Sigmoid colon (tissue), 7 donors: ENCODE data around the gene ZNF521. TPM values are rescaled to one million over a fixed set of nuclear protein-coding genes. Genes with fewer than 3 reads are reported as not detected.
A peak's percentile ranks its signal among the peaks of the same experiment; 100 is the strongest.

Experiments used
- DNase-seq: peaks from one replicate; pipeline ENCODE4 v3.0.0-alpha.2; 2019
- H3K27ac ChIP-seq, 4 donors: fragments of 200-600 bp; sonication (generic); one replicate each; pipeline ENCODE4 v1.5.1; 2016 to 2019; ENCODE audit warnings: mild to moderate bottlenecking in 1 of 4
- H3K27me3 ChIP-seq, 3 donors: fragments of 200-600 bp; sonication (generic); one replicate each; pipeline ENCODE4 v1.5.1; 2019; ENCODE audit warnings: mild to moderate bottlenecking in 1 of 3
- H3K36me3 ChIP-seq, 4 donors: fragments of 200-600 bp; sonication (generic); one replicate each; pipeline ENCODE4 v1.5.1; 2016 to 2019
- H3K4me1 ChIP-seq, 4 donors: fragments of 200-600 bp; sonication (generic); one replicate each; pipeline ENCODE4 v1.5.1; 2017 to 2019
- H3K4me3 ChIP-seq, 4 donors: fragments of 200-600 bp; sonication (generic); one replicate each; pipeline ENCODE4 v1.5.1; 2017 to 2019; ENCODE audit warnings: mild to moderate bottlenecking in 2 of 4, moderate library complexity in 1 of 4
- H3K9me3 ChIP-seq, 4 donors: fragments of 200-600 bp in 3 of 4; sonication (generic) in 3 of 4; one replicate each; pipeline versions ENCODE4 v1.5.1 to v1.6.1; 2013 to 2019
- EP300 ChIP-seq, 4 donors: sonication (generic); formaldehyde crosslinking; IDR thresholded peaks; one replicate each; pipeline ENCODE4 v1.6.1; 2017; ENCODE audit warnings: antibody characterized with exemption in 4 of 4
- POLR2A ChIP-seq, 2 donors: fragments of 450-650 bp; IDR thresholded peaks; one replicate each; pipeline ENCODE4 v1.6.1; 2016; ENCODE audit warnings: antibody characterized with exemption in 2 of 2, mild to moderate bottlenecking in 2 of 2, moderate library complexity in 2 of 2
- POLR2AphosphoS5 ChIP-seq, 4 donors: sonication (generic); formaldehyde crosslinking; IDR thresholded peaks; one replicate each; pipeline ENCODE4 v1.6.1; 2017; ENCODE audit warnings: antibody characterized with exemption in 4 of 4
- WGBS, 2 donors: extraction: QIAGEN DNeasy Blood & Tissue Kit; methylation state at CpG; one replicate each; pipeline ENCODE4 v1.1.7; 2013; 5-methylcytosine and 5-hydroxymethylcytosine counted together
- intact Hi-C: fragments of 100-400 bp; cut with DNase I; formaldehyde crosslinking; loops from one replicate; pipeline ENCODE4 v1.15.1; 2023
- polyA plus RNA-seq, 3 donors: library from polyadenylated mRNA; stranded (reverse); fragments of 200-250 nt; gene quantifications; one replicate each; pipeline ENCODE4 v1.2.3, GENCODE V29; 2013
- total RNA-seq, 4 donors: library from RNA; depleted of rRNA; stranded (reverse); fragments of >200 nt; gene quantifications; one replicate each; pipeline ENCODE4 v1.1.0, GENCODE V29; 2016
- TF ChIP-seq, protein P1 (sequence below), 4 experiments: fragments of 450-650 bp in 3 of 4; fragments of 200-600 bp in 1 of 4; IDR thresholded peaks; one replicate each; pipeline ENCODE4 v1.5.1; 2016 to 2019; ENCODE audit warnings: antibody characterized with exemption in 4 of 4, mild to moderate bottlenecking in 3 of 4, moderate library complexity in 2 of 4
- donor health status: healthy with polysubstance abuse.
- donor health status: Bipolar disorder and iron deficiency.
- donor health status: healthy.

ZNF521 gene
- total and polyA plus RNA-seq, 7 donors = 0.69 to 40.2 (median 12.0) TPM

DNA sequence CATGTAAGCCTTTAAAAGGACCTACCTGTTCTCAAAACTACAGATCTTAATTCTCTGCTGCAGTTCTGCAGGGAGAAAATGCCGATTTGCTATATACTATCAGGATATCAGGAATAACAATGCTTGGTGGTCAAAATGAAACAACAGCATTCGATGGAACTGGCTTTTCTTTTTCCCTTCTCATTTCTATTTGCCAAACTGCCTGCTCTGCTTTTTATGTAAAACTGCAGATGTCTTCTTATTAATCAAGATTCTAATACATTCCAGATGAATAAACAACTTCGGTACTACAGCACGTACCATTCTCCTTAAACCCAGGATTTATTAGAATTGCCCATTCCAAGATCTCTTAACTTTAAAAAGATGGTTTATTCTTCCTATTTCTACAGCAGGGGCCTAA is 100.9 kb downstream of the ZNF521 start:
- TF ChIP-seq EP300 (IDR thresholded peaks at IDR 0.05) (no peak), POLR2A (IDR thresholded peaks at IDR 0.05) (no peak), POLR2AphosphoS5 (IDR thresholded peaks at IDR 0.05) (no peak)
- TF ChIP-seq, protein P1, sequence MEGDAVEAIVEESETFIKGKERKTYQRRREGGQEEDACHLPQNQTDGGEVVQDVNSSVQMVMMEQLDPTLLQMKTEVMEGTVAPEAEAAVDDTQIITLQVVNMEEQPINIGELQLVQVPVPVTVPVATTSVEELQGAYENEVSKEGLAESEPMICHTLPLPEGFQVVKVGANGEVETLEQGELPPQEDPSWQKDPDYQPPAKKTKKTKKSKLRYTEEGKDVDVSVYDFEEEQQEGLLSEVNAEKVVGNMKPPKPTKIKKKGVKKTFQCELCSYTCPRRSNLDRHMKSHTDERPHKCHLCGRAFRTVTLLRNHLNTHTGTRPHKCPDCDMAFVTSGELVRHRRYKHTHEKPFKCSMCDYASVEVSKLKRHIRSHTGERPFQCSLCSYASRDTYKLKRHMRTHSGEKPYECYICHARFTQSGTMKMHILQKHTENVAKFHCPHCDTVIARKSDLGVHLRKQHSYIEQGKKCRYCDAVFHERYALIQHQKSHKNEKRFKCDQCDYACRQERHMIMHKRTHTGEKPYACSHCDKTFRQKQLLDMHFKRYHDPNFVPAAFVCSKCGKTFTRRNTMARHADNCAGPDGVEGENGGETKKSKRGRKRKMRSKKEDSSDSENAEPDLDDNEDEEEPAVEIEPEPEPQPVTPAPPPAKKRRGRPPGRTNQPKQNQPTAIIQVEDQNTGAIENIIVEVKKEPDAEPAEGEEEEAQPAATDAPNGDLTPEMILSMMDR (IDR thresholded peaks at IDR 0.05) = no peak
- Histone ChIP-seq H3K4me3 (no peak overlapping the region), H3K36me3 (no peaks in the 10 kb centered on the region), H3K4me1 (no peaks in the 10 kb centered on the region), H3K9me3 (no peaks in the 10 kb centered on the region), H3K27me3 (no peaks in the 10 kb centered on the region), H3K27ac (no peak overlapping the region)
- intact Hi-C loops = loop anchor here (10.0 kb wide), 1 partner anchor 166 kb away; no protein-coding TSS in a partner anchor
- WGBS, 2 donors = 86 to 91% methylated on average over 4 of the region's 4 CpGs
- no peak for DNase-seq

DNA sequence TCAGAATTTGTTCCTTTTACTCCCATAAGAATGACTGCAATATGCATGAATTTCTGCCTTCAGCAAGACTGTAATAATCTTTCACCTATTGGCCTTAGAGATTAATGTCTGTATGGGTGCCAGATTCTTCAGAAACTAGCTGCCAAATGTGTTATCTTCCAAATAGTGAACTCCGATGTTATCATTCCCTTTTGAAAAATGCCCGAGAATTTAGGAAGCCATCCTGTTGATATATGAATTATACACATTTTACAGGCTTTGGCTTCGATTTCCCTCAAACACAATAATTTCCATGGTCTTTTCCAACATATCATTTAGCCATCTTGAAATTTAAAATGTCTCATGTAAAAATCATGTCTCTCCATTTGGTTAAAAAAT is 101.5 kb downstream of the ZNF521 start:
- Histone ChIP-seq H3K9me3 (no peaks in the 10 kb centered on the region), H3K4me3 (no peak overlapping the region), H3K27me3 (no peaks in the 10 kb centered on the region), H3K4me1 (no peaks in the 10 kb centered on the region), H3K36me3 (no peaks in the 10 kb centered on the region), H3K27ac (no peak overlapping the region)
- TF ChIP-seq EP300 (IDR thresholded peaks at IDR 0.05) = no peak
- TF ChIP-seq POLR2AphosphoS5 (IDR thresholded peaks at IDR 0.05) = no peak
- TF ChIP-seq, protein P1 (IDR thresholded peaks at IDR 0.05) = no peak
- no peak for TF ChIP-seq POLR2A (IDR thresholded peaks at IDR 0.05)
- intact Hi-C loops = loop anchor here (10.0 kb wide), 1 partner anchor 166 kb away; no protein-coding TSS in a partner anchor
- 66 to 79% methylated on average over 3 of the region's 3 CpGs for WGBS, 2 donors
- no peak for DNase-seq

DNA sequence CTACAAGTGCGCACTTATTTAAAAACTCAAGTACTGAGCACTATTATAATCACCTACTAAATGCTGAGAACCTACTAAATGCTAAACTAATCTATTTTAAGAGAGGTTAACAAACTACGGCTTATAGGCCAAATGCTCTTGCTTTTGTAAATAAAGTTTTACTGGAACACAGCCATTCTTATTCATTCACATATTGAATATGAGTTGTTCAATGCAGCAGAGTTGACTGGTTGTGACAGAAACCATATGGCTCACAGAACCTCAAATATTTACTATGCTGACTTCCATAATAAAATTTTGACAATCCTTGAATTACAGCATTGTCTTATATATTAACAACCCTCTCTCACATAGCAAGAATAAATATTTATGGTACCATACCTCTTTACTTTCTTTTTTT is 103.2 kb downstream of the ZNF521 start:
- DNase-seq = no peak
- no peaks in the 10 kb centered on the region for H3K4me1 ChIP-seq
- intact Hi-C loops = no loop called here
- TF ChIP-seq POLR2AphosphoS5 (IDR thresholded peaks at IDR 0.05) (peak in 1 of 4 donors; percentile 32), EP300 (IDR thresholded peaks at IDR 0.05) (no peak), POLR2A (IDR thresholded peaks at IDR 0.05) (no peak)
- no peak overlapping the region for H3K27ac ChIP-seq
- WGBS, 2 donors = 63 to 78% methylated on average over 2 of the region's 2 CpGs
- no peaks in the 10 kb centered on the region for H3K36me3 ChIP-seq
- no peak overlapping the region for H3K4me3 ChIP-seq
- H3K27me3 ChIP-seq = no peaks in the 10 kb centered on the region
- no peaks in the 10 kb centered on the region for H3K9me3 ChIP-seq

DNA sequence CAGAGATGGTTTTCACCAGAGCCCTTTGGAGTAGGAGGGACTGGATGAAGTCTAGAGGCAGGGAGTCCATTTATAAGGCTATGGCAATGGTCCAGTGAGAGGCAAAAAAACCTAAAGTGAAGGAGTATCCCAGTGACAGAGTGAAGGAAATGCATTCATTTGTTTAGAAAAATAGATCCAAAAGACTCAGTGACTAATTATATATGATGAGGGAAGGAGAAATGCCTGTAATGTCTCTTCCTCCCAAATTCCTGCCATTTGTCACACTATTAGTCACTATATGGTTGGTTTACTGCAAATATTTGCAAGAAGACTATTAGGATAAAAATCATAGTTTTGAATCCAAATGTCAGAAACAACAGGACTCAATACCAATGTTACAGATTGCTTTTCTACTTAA is 104.2 kb downstream of the ZNF521 start:
- Histone ChIP-seq H3K9me3 (no peaks in the 10 kb centered on the region), H3K4me3 (no peak overlapping the region), H3K27ac (no peak overlapping the region), H3K36me3 (no peaks in the 10 kb centered on the region), H3K27me3 (no peaks in the 10 kb centered on the region), H3K4me1 (no peaks in the 10 kb centered on the region)
- intact Hi-C loops = no loop called here
- no peak for TF ChIP-seq EP300 (IDR thresholded peaks at IDR 0.05)
- TF ChIP-seq POLR2A (IDR thresholded peaks at IDR 0.05) = no peak
- TF ChIP-seq POLR2AphosphoS5 (IDR thresholded peaks at IDR 0.05) = no peak
- TF ChIP-seq, protein P1 (IDR thresholded peaks at IDR 0.05) = no peak
- no peak for DNase-seq

DNA sequence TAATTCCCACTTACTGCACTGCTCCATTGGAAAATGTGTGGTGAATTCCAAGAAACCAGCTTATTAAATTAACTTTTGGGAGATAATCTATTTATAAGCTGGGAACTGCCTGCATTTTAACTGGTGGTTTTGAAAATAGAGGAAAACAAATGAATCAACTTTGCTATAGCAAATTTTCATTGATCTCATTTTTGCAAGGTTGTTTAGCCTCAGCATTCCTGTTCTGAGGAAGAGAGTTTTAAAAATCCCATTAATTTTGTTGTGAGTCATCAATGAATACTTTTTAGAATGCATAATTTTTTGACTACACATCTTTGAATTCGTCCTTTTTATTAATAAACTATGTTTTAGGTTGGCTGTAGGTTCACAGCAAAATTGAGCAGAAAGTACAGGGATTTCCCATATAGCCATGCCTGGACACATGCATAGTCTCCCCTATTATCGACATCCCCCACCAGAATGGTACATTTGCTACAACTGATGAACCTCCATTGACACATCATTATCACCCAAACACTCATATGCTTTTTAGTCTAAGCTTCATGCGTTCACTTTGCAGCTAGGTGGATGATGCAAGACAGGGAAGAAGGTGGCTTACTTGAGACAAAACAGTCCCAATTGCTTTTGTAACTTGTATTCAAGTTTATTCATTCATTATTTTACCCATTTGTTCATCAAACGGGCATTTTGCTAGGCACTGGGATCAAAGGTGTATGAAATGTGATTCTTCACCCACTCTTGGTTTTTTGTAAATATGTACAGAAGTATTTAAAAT is 106.9 kb downstream of the ZNF521 start:
- intact Hi-C loops = no loop called here
- no peak overlapping the region for H3K4me3 ChIP-seq
- no peak overlapping the region for H3K27ac ChIP-seq
- DNase-seq = no peak
- H3K4me1 ChIP-seq = no peaks in the 10 kb centered on the region
- no peaks in the 10 kb centered on the region for H3K36me3 ChIP-seq
- TF ChIP-seq EP300 (IDR thresholded peaks at IDR 0.05) = no peak
- TF ChIP-seq, protein P1 (IDR thresholded peaks at IDR 0.05) = no peak
- TF ChIP-seq POLR2AphosphoS5 (IDR thresholded peaks at IDR 0.05) = no peak
- no peak for TF ChIP-seq POLR2A (IDR thresholded peaks at IDR 0.05)
- no peaks in the 10 kb centered on the region for H3K9me3 ChIP-seq
- WGBS, 2 donors = 79 to 86% methylated on average over 4 of the region's 4 CpGs
- H3K27me3 ChIP-seq = no peaks in the 10 kb centered on the region
